GM18499 (cell line): ENCODE measurements around the gene SERPINI1.

Experiments used
- ATAC-seq: cut with Tn5 transposase; IDR thresholded peaks from one replicate; pipeline ENCODE4 v1.9.1; 2021; ENCODE audit warnings: moderate number of reproducible peaks; ENCODE audit not compliant: insufficient read depth, unreplicated experiment

SERPINI1 gene

DNA sequence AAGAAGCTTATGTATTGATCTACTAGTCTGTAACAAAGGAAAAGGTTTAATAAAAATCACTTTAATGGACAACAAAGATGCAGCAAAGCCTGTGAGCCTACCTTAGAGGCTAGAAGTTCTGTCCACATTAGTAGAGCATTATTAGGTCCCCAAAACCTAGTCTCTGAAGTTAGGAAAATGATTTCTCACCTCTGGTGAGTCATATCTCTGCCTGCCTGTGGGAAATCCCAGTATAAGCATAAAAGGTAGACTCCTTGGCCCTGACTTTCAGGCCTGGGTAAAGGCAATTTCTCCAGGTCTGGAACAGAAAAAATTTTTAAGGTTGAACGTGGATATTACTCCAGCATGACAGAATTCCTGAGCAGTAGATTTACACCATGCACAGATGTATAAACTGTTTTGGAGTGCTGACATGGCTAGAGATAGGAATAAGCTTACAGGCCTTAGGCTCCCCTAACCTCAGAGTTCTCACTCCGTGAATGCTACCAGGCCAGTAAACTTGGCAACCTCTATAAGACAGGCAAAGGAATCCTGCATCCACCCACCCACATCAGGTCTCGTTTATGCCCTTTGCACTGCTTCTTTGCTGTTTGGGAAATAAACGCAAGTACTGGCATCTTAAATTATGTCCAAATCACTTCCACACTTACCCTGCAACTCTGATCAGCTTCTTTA is 104.1 kb downstream of the SERPINI1 start:
- ATAC-seq = no peak

DNA sequence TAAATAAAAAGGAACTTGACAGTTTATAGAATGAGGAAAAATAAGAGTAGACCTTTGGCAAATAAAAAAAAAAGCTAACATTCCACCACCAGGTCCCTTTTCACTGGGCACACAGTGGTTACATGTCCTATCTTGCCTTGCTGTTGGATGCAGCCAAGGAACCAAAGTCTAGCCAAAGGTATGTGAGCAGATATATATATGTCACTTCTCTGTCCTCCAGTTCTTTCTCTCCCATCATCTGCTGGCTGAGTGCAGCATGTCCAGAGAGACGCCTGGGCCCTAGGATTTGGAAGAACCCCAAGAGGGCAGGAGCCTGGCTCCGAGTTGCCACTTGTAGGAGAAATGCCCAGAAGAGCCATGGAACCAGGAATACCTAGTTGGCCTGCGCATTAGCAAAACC is 104.7 kb downstream of the SERPINI1 start:
- ATAC-seq = no peak

DNA sequence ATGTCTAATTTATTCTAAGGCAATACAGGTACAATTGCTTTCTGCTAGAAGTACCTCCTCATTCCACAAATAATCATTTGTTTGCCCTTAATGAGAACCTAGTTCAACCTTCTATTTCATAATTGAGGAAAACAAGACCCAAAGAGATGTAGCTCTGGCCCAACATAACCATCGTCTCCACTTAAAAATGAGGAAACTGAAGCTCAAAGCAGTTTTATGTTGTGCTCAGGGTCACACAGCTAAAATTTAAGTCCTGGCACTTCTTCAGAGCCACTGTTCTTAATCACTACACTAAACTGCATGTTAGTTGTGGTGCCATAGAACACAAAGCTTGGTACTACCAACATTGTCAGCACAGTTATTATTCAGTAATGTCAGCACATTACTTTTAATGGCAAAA is 108.0 kb downstream of the SERPINI1 start:
- ATAC-seq = no peak

DNA sequence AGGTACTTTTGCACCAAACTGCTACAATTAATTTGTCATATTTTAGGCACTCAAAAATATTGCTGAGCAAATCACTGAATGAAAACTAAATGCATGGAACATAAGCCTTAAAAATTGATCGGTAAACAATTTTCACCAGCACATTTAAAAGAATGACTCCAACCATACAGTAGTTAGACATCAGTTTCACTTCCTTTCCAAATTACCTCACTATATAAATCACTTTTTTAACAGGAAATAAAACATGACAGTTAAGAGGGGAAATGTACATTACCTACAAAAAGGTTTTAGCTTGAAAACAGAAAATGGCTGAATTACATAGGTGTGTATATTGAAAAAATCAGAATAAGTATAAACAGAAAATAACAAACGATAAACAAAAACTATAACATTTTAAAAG is 108.4 kb downstream of the SERPINI1 start:
- ATAC-seq = no peak

DNA sequence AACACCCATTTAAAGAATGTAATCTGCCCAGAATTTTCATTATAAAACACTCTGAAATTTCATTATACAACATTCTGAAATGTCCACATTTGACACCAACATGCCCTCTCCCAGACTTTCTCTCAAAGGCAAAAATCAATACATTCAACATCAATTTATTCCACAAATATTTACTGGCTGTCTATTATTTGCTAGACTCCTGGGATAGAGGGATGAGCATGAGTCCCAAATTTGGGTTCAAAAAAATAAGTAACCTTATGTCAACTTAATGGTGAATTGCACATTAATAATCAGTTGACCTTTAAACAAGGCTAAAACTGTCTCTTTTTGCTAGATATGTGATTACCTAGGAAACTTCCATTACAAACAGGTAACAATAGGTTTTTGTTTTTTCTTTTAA is 109.0 kb downstream of the SERPINI1 start:
- ATAC-seq = no peak

DNA sequence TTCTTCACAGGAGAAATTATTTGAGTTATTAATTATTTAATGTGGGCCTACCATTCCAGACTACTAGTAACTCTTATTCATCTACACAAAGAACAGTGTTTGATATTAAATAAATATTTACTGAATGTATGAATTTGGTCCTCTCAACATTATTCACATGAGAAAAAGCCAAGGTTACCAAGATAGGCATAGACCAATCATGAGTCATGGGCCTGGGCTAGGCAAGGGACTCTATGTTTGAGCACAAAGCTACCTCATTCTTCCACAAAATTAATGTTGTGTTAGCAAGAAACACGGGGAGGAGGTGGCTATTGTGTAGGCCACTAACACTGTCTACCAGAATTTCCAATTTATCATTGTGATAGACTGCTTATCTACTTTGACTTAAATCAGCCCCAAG is 115.7 kb downstream of the SERPINI1 start:
- ATAC-seq = no peak

DNA sequence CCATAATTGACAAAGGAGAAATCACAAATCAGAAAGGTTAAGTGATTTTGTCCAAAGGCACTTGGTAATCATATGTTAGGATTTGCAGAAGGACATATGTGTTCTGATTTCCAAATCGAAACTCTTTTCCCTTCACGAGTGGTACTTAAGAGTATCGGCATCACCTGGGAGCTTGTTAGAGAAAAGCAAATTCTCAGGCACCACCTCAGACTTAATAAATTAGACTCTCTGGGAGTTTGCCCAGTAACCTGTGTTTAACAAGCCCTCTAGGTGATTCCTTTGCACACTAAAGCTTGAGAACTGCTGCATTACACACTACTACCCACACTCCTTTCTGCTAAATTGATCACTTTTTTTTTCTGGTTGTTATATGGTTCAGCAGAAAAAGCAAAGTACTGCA is 116.2 kb downstream of the SERPINI1 start:
- ATAC-seq = no peak

DNA sequence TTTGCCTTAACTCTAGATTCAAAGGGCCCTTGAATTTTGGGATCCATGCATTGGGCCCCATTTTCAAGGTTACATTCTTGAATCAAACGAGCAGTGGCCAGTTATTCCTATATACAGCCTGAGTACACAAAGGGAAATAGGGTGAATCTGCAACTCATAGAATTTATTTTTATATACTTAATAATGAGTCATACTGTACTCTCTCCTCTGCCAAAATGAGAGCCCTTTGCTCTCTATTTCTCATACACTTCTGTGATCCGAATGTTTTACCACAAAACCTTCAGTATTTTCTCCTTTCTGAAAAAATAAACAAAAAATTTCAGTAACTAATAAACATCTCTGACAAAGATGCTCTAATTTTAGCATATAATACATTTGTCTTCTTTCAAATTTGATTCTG is 116.7 kb downstream of the SERPINI1 start:
- ATAC-seq = no peak

DNA sequence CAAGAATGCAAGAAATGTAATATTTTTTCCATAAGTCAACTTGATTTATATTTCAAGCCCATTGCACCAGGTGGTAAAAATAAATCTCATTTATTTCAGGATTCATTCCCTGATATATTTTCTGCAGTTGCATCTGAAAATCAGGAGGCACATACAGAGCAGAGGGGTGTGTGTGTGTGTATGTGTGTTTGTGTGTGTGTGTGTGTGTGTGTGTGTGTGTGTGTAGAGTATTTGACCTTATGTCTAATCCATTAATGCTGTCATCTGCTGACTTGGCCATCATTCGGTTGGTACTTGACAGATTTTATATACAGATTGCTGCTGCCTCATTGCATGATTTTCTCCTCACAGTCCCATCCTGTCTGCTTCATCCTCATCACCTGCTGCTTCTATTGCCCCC is 118.5 kb downstream of the SERPINI1 start:
- ATAC-seq = no peak

DNA sequence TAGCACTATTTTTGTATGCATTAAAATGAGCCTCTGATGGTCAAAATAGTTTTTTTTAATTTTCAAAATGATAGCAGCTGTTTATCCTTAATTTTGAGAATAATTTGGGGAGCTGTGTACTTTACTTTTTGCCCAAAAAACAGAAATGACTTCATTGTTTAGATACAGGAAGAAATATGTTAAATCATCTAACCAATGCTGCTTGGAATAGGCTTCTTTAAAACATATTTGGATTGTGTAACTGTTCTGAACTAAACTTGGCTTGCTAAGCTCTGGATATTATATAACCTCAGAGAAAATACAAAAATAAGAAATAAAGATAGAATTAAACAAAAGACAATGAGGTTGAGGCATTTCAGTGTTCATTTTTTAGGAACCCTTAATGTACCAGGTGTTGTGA is 119.3 kb downstream of the SERPINI1 start:
- no peak for ATAC-seq

DNA sequence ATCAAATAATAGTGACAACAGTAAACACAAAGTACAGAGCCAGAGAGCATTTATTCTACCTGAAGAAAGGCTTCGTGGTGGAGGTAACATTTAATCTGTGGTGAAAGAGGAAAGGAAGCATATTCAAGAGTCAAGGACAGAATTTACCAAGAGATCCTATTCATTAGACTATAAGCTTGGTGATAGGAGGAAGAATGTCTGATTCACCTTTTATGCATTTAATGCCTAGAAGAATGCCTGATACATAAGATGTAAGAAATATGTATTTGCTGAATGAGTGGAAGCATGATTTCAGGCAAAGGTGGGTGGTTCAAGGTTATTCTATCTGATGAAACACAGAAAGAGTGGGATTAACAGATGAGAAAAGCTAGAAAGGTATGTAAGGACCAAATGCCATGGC is 119.8 kb downstream of the SERPINI1 start:
- no peak for ATAC-seq

DNA sequence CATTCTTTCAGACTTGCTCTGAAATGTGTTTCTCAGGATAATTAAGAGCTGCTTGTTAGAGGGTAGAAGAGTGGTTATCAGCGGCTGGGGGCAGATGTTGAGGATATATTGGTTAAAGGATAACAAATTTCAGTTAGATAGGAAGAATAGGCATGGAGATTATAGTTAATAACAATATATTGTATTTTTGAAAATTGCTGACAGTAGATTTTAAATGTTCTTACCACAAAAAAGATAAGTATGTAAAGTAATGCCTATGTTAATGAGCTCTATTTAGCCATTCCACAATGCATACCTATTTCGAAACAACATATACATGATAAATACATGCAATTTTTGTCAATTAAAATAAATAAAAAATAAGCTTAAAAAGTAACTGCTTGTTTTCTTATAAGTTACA is 123.3 kb downstream of the SERPINI1 start:
- ATAC-seq = no peak

DNA sequence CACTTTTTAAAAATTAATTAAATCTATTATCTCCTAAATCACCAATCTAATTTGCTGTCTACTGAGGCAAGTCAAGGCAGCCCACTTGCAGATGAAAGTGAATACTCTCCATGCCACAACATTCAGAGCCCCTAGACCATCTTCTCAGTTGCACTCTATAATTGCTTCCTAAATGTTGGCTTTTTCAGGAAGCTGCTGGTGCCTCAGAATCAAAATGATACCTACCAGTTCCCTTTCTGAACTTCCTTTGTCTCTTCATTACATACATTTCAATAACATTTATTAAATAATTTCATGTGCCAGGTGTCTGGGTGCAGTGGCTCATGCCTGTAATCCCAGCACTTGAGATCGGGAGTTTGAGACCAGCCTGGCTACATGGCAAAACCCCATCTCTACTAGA is 124.1 kb downstream of the SERPINI1 start:
- no peak for ATAC-seq

DNA sequence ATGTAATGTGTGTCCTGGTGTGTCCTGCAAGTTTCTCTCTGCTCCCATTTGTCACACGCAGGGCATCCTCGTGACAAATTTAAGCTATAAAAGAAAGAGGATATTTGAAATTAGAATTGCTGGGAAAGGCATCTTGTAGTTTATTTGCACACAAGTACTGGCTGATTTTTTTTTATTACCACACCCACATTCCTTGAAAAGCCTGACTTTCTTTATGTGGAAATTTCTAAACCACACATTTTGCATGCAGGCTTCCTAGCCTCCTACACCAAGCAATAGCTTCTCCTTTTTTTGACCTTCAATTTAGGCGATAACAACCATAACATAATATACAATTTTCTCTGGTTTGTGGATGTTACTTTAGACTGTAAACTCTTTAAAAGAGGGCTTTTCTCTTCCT is 126.1 kb downstream of the SERPINI1 start:
- ATAC-seq = no peak

DNA sequence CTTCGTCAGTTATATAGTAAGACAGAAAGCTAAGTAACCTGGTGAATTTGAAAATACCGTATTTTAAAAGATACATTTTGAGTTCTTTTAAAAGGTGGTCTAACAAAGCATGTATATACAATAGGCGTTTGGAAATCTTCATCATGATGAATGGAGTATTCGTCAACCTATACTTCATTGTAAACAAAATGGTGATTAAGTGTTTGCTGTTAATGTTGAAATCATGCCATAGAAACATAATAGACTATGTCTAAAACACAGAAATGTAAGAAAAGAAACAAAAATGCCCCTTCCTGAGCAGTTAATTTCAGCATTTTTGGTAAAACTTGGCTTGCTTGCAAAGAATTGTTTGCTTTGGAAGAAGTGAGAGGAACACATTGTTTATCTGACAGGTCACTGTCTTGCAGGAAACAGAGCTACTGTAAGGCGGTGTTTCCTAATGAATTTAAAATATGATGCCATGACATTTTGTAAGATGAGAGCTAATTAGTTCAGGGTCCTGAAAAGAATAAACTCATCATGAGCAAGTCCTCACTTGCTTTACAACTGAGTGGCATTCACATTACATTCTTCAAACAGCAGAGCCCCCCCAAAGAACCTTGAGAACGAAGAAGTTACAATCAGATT is 126.7 kb downstream of the SERPINI1 start:
- ATAC-seq = no peak

DNA sequence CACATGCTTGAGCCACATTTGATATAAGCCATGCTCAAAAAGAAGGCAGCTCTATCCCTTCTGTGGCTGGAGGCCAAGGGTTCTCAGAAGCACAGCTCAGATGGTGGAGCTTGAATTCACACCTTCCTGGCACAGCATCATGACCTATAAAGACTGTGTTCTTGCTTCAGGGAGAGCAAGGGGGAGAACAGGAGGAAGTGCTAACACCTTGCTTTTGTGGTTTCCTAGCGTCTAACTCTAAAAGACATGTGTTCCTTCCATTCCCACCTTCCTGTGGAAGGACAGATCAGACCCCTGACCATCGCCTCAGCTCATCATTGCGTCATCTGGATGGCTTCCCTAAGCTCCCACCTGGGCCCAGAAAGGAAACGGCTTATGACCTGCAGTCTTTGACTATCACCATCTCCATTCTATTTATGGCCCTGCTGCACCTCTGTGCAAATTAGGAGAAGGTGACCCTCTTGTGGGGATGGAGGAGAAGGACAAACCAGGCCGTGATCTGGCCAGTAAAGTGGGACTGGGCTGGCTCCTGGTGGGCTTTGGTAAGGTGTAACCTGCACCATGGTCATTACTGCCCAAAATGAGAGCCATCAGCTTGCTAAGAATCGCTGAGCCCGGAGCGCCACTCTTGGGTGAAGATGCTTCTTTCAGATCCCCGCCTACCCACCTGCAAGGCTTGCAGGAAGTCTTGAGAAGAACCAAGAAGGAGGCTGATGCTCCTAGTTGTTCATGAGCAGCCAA is 128.5 kb downstream of the SERPINI1 start:
- ATAC-seq = no peak

DNA sequence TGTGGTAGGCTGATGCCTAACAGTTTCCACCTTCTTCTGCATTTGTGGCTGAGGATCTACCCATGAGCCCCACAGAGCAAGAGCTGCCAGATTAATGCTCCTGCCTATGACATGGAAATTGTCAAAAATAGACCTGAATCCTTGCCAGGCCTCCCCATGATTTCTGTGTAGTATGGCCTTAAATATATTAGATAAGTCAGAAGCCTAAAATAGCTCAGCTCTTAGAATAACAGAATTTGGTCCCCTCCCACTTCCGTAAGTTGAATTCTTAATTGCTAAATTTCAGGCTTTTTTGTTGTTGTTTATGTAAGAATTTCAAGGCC is 129.0 kb downstream of the SERPINI1 start:
- ATAC-seq = no peak

DNA sequence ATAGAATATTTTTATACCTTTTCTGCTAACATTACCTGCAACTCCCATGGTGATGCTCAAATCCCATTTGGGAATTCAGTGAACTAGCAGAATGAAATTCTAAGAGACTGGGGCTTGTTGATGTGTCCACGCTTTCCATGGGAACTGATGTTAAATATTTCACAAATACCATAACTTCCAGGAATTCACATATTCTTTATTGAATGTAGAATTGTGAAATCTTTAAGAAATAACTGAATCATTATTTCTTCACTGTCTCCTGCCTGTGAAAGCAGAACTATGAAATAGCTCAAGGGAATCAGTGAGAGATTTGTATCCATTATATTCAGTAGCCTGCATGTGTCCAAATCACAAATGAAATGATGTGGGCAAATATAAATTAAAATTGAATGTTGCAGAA is 130.8 kb downstream of the SERPINI1 start:
- ATAC-seq = no peak

DNA sequence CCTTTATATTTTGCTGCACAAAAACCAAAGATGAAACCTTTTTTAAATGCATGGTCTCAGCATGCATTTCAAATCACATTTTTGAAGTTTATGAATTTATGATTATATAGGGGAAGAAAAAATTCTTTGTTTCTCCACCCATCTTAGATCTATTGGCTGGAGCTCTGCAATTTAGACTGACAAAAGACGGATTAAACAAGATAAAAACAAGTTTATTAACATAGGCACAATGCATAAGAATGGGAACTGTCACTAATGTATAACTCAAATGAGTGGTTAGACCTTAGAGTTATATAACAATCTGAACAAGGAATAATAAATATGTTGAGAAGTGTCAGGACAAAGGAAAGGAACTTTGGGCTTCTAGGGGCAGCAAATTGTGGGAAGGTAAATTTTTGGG is 132.5 kb downstream of the SERPINI1 start:
- no peak for ATAC-seq

DNA sequence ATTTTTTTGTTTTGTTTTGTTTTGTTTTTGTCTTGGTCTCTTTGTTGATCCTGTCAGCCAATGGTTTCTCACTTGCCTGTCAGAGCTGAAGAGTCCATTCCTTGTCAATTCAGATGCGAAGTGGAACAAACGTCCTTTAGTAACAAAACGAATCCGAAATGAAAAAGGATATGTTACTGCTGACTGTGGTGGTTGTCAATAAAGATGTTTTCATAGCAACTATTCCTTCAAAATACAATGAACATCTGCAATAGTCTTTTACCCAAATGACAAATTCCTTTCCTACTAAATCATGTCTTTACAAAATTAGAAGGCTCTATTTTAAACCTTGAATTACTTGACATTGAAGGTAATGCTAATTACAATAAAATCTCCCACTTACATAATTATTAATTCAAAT is 134.7 kb downstream of the SERPINI1 start:
- no peak for ATAC-seq

DNA sequence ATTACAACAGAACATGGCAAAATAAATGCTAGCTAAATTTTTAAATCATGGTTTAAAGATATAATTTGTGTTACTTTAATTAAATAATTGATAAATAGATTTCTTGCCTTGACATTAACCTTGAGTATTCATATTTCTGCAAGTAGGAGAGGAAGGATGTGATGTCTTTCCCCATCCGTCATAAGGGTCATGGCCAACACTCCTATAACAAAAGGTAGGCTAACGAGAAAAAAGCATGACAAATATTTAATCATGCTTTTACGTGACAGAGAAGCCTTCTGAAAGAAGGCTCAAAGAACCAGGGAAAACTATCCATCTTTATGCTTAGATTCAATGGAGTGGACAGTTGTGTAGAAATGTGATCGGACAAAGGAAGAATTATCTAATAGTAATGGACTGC is 135.2 kb downstream of the SERPINI1 start:
- ATAC-seq = no peak

DNA sequence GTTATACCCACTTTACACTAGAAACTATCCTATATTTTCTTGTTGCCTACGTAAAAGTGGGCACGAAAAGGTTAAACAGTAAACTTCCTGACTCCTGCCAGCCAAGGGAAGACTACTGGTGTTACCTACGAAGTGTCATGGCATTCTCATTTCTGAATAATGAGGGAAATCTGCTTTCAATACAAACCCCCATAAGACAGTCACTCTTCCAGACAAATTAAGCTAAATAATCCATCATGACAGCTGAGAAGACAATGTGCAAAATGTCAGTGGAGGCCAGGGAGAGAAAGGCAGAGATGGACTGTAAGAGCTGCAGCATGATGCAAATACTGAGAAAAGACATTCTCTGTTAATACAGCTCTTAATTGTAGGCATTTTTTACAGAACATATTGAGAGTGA is 136.5 kb downstream of the SERPINI1 start:
- no peak for ATAC-seq
